ENCODE results near the gene CBLB.

- TF ChIP-seq CTCF (IDR thresholded peaks at IDR 0.05) (no peak), POLR2A (IDR thresholded peaks at IDR 0.05) (no peak)
These were observed 14.9 kb downstream of the CBLB start for GRCh38 chr3:105853801-105854432.
